Gastroesophageal sphincter (tissue), 4 donors: Measurements from ENCODE around the gene MAP1LC3B. TPM values are rescaled to one million over a fixed set of nuclear protein-coding genes. Genes with fewer than 3 reads are reported as not detected.

ENCODE experiments used
- ATAC-seq: fragments of 150-250 bp; one replicate; pipeline ENCODE4 v1.9.1; 2016; ENCODE audit warnings: mild to moderate bottlenecking, moderate library complexity
- H3K27ac ChIP-seq, 4 donors: fragments of 200-600 bp; sonication (generic) in 3 of 4; 1 replicate in 3 of 4; 2 replicates in 1 of 4; pipeline ENCODE4 v1.5.1; 2016 to 2019
- H3K27me3 ChIP-seq: fragments of 200-600 bp; sonication (generic); one replicate; pipeline ENCODE4 v1.5.1; 2019
- H3K36me3 ChIP-seq, 2 donors: fragments of 200-600 bp; sonication (generic); one replicate each; pipeline ENCODE4 v1.5.1; 2019; ENCODE audit warnings: control low read depth in 1 of 2
- H3K4me1 ChIP-seq, 3 donors: fragments of 200-600 bp; sonication (generic); 1 replicate in 2 of 3; 2 replicates in 1 of 3; pipeline ENCODE4 v1.5.1; 2016 to 2019; ENCODE audit warnings: control low read depth in 2 of 3
- H3K4me3 ChIP-seq, 2 donors: fragments of 200-600 bp; sonication (generic); one replicate each; pipeline ENCODE4 v1.5.1; 2019; ENCODE audit warnings: mild to moderate bottlenecking in 1 of 2, moderate library complexity in 1 of 2
- H3K9me3 ChIP-seq, 3 donors: fragments of 200-600 bp; sonication (generic); one replicate each; pipeline ENCODE4 v1.5.1; 2017 to 2019; ENCODE audit warnings: control low read depth in 2 of 3
- EP300 ChIP-seq: sonication (generic); formaldehyde crosslinking; IDR thresholded peaks from one replicate; pipeline ENCODE4 v1.6.1; 2017; ENCODE audit warnings: antibody characterized with exemption, mild to moderate bottlenecking
- POLR2A ChIP-seq, 2 donors: fragments of 450-650 bp; IDR thresholded peaks; one replicate each; pipeline ENCODE4 v1.6.1; 2017; ENCODE audit warnings: antibody characterized with exemption in 2 of 2, mild to moderate bottlenecking in 2 of 2, moderate library complexity in 1 of 2
- POLR2AphosphoS5 ChIP-seq: sonication (generic); formaldehyde crosslinking; IDR thresholded peaks from one replicate; pipeline ENCODE4 v1.6.1; 2017; ENCODE audit warnings: antibody characterized with exemption
- WGBS, 2 donors: methylation state at CpG; one replicate each; pipeline ENCODE4 v1.1.5; 2018; ENCODE audit warnings: low coverage in 1 of 2; 5-methylcytosine and 5-hydroxymethylcytosine counted together
- total RNA-seq, 4 donors: library from RNA; depleted of rRNA; stranded (reverse); fragments of >200 nt; gene quantifications; one replicate each; pipeline ENCODE4 v1.1.0, GENCODE V29; 2016
- TF ChIP-seq, protein P1 (sequence below), 4 experiments: fragments of 200-600 bp in 2 of 4; fragments of 450-650 bp in 2 of 4; sonication (generic) in 1 of 4; IDR thresholded peaks; one replicate each; pipeline ENCODE4 v1.5.1; 2017 to 2019; ENCODE audit warnings: antibody characterized with exemption in 4 of 4, mild to moderate bottlenecking in 2 of 4, moderate library complexity in 2 of 4

MAP1LC3B gene
- total RNA-seq, 4 donors from 2014 or later: 53.9 to 64.8 (median 57.9) TPM

DNA sequence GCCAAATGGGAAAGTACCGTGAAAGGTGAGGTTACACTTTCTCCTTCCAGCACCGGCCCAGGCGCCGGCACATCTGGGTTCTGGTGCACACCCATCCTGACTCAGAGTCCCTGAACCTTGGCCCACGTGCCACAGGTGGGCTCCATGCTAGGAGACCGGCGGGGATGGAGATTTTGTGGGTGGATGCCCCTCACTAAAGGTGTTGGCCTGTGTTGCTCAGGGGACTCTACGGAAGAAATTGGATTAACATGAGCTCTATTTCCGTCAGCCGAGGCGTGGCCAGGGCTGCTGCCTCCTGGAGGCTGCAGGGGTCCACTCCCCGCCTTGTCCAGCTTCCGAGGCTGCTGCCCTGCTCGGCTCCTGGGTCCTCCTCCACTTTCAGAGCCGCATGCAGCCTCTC, 39.3 kb upstream of the MAP1LC3B start:
- H3K27me3 ChIP-seq: no peaks in the 10 kb centered on the region
- no peaks in the 10 kb centered on the region for H3K9me3 ChIP-seq
- TF ChIP-seq, protein P1, sequence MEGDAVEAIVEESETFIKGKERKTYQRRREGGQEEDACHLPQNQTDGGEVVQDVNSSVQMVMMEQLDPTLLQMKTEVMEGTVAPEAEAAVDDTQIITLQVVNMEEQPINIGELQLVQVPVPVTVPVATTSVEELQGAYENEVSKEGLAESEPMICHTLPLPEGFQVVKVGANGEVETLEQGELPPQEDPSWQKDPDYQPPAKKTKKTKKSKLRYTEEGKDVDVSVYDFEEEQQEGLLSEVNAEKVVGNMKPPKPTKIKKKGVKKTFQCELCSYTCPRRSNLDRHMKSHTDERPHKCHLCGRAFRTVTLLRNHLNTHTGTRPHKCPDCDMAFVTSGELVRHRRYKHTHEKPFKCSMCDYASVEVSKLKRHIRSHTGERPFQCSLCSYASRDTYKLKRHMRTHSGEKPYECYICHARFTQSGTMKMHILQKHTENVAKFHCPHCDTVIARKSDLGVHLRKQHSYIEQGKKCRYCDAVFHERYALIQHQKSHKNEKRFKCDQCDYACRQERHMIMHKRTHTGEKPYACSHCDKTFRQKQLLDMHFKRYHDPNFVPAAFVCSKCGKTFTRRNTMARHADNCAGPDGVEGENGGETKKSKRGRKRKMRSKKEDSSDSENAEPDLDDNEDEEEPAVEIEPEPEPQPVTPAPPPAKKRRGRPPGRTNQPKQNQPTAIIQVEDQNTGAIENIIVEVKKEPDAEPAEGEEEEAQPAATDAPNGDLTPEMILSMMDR (IDR thresholded peaks at IDR 0.05): no peak
- TF ChIP-seq EP300 (no peak), POLR2AphosphoS5 (no peak), POLR2A (IDR thresholded peaks at IDR 0.05) (no peak)
- WGBS, 2 donors: 87 to 100% methylated on average over 1 to 4 of the region's 15 CpGs
- no peak overlapping the region for H3K27ac ChIP-seq
- ATAC-seq: no peak
- H3K36me3 ChIP-seq: peaks cover 0 to 64% of the 10 kb centered on the region in 2 donors
- peaks cover 0 to 9% (median 0%) of the 10 kb centered on the region in 3 donors for H3K4me1 ChIP-seq
- H3K4me3 ChIP-seq: no peak overlapping the region

DNA sequence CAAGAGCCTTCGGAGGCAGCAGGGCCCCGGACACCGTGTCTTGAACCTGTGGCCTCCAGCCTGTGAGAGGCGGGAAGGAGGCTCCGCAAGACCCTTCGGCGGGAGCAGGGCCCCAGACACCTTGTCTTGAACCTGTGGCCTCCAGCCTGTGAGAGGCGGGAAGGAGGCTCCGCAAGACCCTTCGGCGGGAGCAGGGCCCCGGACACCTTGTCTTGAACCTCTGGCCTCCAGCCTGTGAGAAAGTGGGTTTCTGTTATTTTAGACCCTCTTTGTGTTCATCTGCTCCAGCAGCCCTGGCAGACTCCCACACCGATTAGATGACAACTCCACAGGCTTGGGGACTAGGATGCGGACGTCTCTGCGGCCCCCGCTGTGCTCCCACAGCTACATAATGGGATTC, 38.5 kb upstream of the MAP1LC3B start:
- H3K27ac ChIP-seq: no peak overlapping the region
- WGBS, 2 donors: 87 to 94% methylated on average over 7 to 8 of the region's 17 CpGs

DNA sequence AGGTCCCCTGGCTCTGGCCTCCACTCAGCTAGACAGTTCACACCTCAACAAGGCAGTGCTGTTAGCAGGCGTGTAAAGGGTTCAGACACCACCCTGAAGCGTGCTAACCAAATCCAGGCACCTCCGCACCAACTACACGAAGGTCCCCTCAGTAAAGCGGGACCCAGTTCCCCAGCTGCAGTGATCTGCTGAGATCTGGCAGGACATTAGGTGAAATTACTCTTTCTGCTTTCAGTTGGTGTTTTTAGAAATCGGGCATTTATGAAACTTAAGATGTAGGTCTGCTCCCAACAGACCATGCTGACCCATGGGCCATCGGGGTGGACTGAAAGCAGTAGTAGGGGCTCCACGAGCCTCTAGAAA, 35.7 kb upstream of the MAP1LC3B start:
- Histone ChIP-seq H3K4me1 (peaks cover 0 to 3% (median 0%) of the 10 kb centered on the region in 3 donors), H3K4me3 (no peak overlapping the region), H3K36me3 (peaks cover 0 to 86% of the 10 kb centered on the region in 2 donors), H3K27me3 (no peaks in the 10 kb centered on the region), H3K27ac (no peak overlapping the region), H3K9me3 (no peaks in the 10 kb centered on the region)
- 93 to 100% methylated on average over 1 to 5 of the region's 8 CpGs for WGBS, 2 donors
- no peak for ATAC-seq
- TF ChIP-seq POLR2A (IDR thresholded peaks at IDR 0.05): no peak
- TF ChIP-seq, protein P1 (IDR thresholded peaks at IDR 0.05): no peak
- TF ChIP-seq POLR2AphosphoS5: no peak
- TF ChIP-seq EP300: no peak

More for the DNA sequence above, 38.5 kb upstream of the MAP1LC3B start:
- Histone ChIP-seq H3K27me3 (no peaks in the 10 kb centered on the region), H3K36me3 (peaks cover 0 to 64% of the 10 kb centered on the region in 2 donors), H3K4me1 (peaks cover 0 to 9% (median 0%) of the 10 kb centered on the region in 3 donors), H3K4me3 (no peak overlapping the region), H3K9me3 (no peaks in the 10 kb centered on the region)
- ATAC-seq: no peak
- TF ChIP-seq POLR2AphosphoS5 (no peak), POLR2A (IDR thresholded peaks at IDR 0.05) (no peak), EP300 (no peak)
- TF ChIP-seq, protein P1 (IDR thresholded peaks at IDR 0.05): no peak

DNA sequence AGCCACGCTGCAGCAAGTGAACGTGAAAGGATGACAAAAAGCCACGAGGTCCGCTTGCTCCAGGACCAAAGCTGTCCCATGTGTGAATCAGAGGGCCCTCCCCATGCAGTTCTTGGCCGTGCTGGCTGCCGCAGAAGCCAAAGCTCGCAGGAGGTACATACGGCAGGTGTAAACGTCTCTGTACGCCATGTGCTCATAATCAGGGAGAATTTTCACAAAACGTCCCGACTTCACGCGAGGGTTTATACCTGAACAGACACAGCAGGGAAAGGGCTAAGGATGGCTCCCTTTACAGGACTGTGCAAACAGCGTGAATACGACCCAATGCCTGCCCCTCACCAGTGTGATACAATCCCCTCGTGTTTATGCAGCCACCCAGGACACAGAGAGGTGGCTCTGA, 33.9 kb upstream of the MAP1LC3B start:
- Histone ChIP-seq H3K36me3 (peaks cover 0 to 91% of the 10 kb centered on the region in 2 donors), H3K27me3 (no peaks in the 10 kb centered on the region), H3K9me3 (no peaks in the 10 kb centered on the region), H3K4me1 (peaks cover 0 to 13% (median 5%) of the 10 kb centered on the region in 3 donors), H3K4me3 (no peak overlapping the region), H3K27ac (no peak overlapping the region)
- no peak for ATAC-seq
- TF ChIP-seq, protein P1 (IDR thresholded peaks at IDR 0.05): no peak
- TF ChIP-seq POLR2AphosphoS5 (no peak), POLR2A (IDR thresholded peaks at IDR 0.05) (no peak), EP300 (no peak)
- WGBS, 2 donors: 89 to 90% methylated on average over 10 to 15 of the region's 17 CpGs

DNA sequence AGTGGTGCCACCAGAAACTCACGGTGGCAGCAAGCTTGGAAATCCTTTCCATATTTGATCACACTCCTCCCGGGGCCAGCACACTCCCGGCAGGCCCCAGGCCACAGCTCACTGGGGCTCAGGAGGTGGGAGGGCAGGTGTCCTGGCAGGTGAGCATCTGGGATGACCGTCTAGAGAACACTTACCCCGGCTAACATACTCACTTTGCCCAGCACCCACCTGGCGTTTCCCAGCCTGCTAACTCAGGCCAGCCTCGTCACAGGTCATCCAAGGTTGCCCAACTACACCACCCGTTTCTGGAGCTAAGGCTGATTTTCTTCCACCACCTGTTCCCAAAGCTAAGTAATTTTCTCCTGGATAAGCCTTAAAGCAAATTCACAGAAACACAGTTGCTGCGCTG, 33.4 kb upstream of the MAP1LC3B start:
- 72 to 80% methylated on average over 2 to 5 of the region's 9 CpGs for WGBS, 2 donors
- Histone ChIP-seq H3K4me1 (peaks cover 0 to 17% (median 8%) of the 10 kb centered on the region in 3 donors), H3K27me3 (no peaks in the 10 kb centered on the region), H3K9me3 (no peaks in the 10 kb centered on the region), H3K27ac (no peak overlapping the region), H3K4me3 (no peak overlapping the region), H3K36me3 (peaks cover 0 to 86% of the 10 kb centered on the region in 2 donors)
- TF ChIP-seq, protein P1 (IDR thresholded peaks at IDR 0.05): no peak
- TF ChIP-seq POLR2A (IDR thresholded peaks at IDR 0.05) (no peak), EP300 (no peak), POLR2AphosphoS5 (no peak)
- no peak for ATAC-seq
